Measurements from ENCODE around the gene PCNX4.

PCNX4 gene

GRCh38 chr14:60102389-60102788 lies 10.7 kb downstream of the PCNX4 start:
- peak; percentile 67 for DNase-seq (ENCODE audit: extremely low read depth, low read depth)
- TF ChIP-seq CTCF (IDR thresholded peaks at IDR 0.05; ENCODE audit: low read depth, low read length): no peak

GRCh38 chr14:60106339-60106738 lies 14.6 kb downstream of the PCNX4 start:
- no peak for DNase-seq (ENCODE audit: extremely low read depth, low read depth)
- no peak for TF ChIP-seq CTCF (IDR thresholded peaks at IDR 0.05; ENCODE audit: low read depth, low read length)

GRCh38 chr14:60107477-60107876 lies 15.8 kb downstream of the PCNX4 start:
- no peak for DNase-seq (ENCODE audit: extremely low read depth, low read depth)
- TF ChIP-seq CTCF (IDR thresholded peaks at IDR 0.05; ENCODE audit: low read depth, low read length): no peak

GRCh38 chr14:60111732-60112131 lies 20.0 kb downstream of the PCNX4 start:
- no peak for TF ChIP-seq CTCF (IDR thresholded peaks at IDR 0.05; ENCODE audit: low read depth, low read length)
- no peak for DNase-seq (ENCODE audit: extremely low read depth, low read depth)

- DNase-seq (ENCODE audit: extremely low read depth, low read depth): no peak
- TF ChIP-seq CTCF (IDR thresholded peaks at IDR 0.05; ENCODE audit: low read depth, low read length): no peak
Observed at GRCh38 chr14:60114881-60115280, 23.2 kb downstream of the PCNX4 start.

GRCh38 chr14:60116181-60116580 lies 24.5 kb downstream of the PCNX4 start:
- no peak for DNase-seq (ENCODE audit: extremely low read depth, low read depth)
- TF ChIP-seq CTCF (IDR thresholded peaks at IDR 0.05; ENCODE audit: low read depth, low read length): no peak

GRCh38 chr14:60125918-60126317 lies 34.2 kb downstream of the PCNX4 start:
- TF ChIP-seq CTCF (IDR thresholded peaks at IDR 0.05; ENCODE audit: low read depth, low read length): no peak
- DNase-seq (ENCODE audit: extremely low read depth, low read depth): no peak

Measured in AG09319 (cell line).